GM06990 (cell line): ENCODE measurements around the gene NINL.
"Not testable (repeated sequence)": the region's sequence is repeated elsewhere in the genome, so short reads cannot be mapped to it uniquely, and the experiment has no call there.

Source experiments
- DNase-seq: peaks from one replicate; pipeline ENCODE4 v3.0.0-alpha.2; 2011; ENCODE audit not compliant: insufficient read length; ENCODE audit errors: extremely low read depth
- H3K27me3 ChIP-seq: replicated peaks from 2 replicates; pipeline ENCODE4 v1.6.0; 2011; ENCODE audit warnings: low read length; ENCODE audit not compliant: control insufficient read depth, insufficient read depth
- H3K36me3 ChIP-seq: 2 replicates; pipeline ENCODE4 v1.5.1; 2011; ENCODE audit warnings: low read length; ENCODE audit not compliant: control insufficient read depth, insufficient read depth
- H3K4me3 ChIP-seq: replicated peaks from 2 replicates; pipeline ENCODE4 v1.5.1; 2011; ENCODE audit warnings: low read depth, mild to moderate bottlenecking, control low read depth, low read length
- CTCF ChIP-seq: IDR thresholded peaks from 2 replicates; pipeline ENCODE4 v1.5.1; 2011; ENCODE audit warnings: low read length, control low read depth, mild to moderate bottlenecking, inconsistent platforms; ENCODE audit not compliant: insufficient read depth, poor library complexity, severe bottlenecking

The NINL gene

GRCh38 chr20:25552977-25553376, 32.4 kb downstream of the NINL start:
- DNase-seq, result no peak
- Histone ChIP-seq H3K4me3 (no peak overlapping the region), H3K27me3 (no peaks in the 10 kb centered on the region), H3K36me3 (no peaks in the 10 kb centered on the region)
- TF ChIP-seq CTCF, result no peak

GRCh38 chr20:25551413-25552215, 33.7 kb downstream of the NINL start:
- no peak for DNase-seq
- Histone ChIP-seq H3K36me3 (no peaks in the 10 kb centered on the region), H3K27me3 (no peaks in the 10 kb centered on the region), H3K4me3 (no peak overlapping the region)
- TF ChIP-seq CTCF, result no peak

- H3K4me3 ChIP-seq, DNase-seq, H3K36me3 ChIP-seq, H3K27me3 ChIP-seq: not testable (repeated sequence)
These were observed 34.5 kb downstream of the NINL start for GRCh38 chr20:25550645-25551337.

- TF ChIP-seq CTCF, result no peak
- DNase-seq, result no peak
- no peaks in the 10 kb centered on the region for H3K27me3 ChIP-seq
- H3K36me3 ChIP-seq, result no peaks in the 10 kb centered on the region
- no peak overlapping the region for H3K4me3 ChIP-seq
These were observed 35.4 kb downstream of the NINL start for GRCh38 chr20:25549843-25550477.

- DNase-seq, result no peak
- Histone ChIP-seq H3K27me3 (no peaks in the 10 kb centered on the region), H3K4me3 (no peak overlapping the region), H3K36me3 (no peaks in the 10 kb centered on the region)
- TF ChIP-seq CTCF, result no peak
These were observed 36.1 kb downstream of the NINL start for GRCh38 chr20:25549172-25549773.
